GM18858 (cell line): ENCODE results near the gene RBCK1.
A peak's percentile ranks its signal among the peaks of the same experiment; 100 is the strongest.

ENCODE experiments used
- ATAC-seq: cut with Tn5 transposase; IDR thresholded peaks from one replicate; pipeline ENCODE4 v1.9.1; 2021; ENCODE audit not compliant: unreplicated experiment

RBCK1 gene

GRCh38 chr20:416950-417800, 9.1 kb downstream of the RBCK1 start:
- no peak for ATAC-seq

- ATAC-seq: no peak
Observed at GRCh38 chr20:417801-418342, 9.8 kb downstream of the RBCK1 start.

GRCh38 chr20:418858-419365, 10.8 kb downstream of the RBCK1 start:
- no peak for ATAC-seq

- ATAC-seq: no peak
Observed at GRCh38 chr20:419556-420165, 11.6 kb downstream of the RBCK1 start.

DNA sequence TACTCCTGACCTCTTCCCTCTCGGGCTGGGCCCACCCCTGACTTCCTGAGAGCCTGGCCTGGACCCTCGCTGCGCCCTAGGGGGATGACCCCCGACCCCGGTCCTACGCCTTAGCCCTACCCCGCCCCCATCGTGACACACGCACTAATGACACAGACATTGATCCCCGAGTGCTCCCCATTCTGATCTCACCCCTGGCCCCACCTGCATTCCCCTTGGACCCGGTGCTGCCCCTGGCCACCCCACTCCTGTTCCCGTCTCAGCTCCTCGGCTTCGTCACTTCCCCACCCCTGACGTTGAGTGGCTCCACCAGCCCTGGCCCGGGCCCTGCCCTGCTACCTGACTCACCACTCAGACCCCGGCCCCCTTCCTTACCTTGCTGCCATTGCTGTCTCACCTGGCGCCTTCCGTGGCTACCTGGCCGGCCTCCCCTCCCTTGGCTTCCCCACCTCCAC, 12.1 kb downstream of the RBCK1 start:
- no peak for ATAC-seq

DNA sequence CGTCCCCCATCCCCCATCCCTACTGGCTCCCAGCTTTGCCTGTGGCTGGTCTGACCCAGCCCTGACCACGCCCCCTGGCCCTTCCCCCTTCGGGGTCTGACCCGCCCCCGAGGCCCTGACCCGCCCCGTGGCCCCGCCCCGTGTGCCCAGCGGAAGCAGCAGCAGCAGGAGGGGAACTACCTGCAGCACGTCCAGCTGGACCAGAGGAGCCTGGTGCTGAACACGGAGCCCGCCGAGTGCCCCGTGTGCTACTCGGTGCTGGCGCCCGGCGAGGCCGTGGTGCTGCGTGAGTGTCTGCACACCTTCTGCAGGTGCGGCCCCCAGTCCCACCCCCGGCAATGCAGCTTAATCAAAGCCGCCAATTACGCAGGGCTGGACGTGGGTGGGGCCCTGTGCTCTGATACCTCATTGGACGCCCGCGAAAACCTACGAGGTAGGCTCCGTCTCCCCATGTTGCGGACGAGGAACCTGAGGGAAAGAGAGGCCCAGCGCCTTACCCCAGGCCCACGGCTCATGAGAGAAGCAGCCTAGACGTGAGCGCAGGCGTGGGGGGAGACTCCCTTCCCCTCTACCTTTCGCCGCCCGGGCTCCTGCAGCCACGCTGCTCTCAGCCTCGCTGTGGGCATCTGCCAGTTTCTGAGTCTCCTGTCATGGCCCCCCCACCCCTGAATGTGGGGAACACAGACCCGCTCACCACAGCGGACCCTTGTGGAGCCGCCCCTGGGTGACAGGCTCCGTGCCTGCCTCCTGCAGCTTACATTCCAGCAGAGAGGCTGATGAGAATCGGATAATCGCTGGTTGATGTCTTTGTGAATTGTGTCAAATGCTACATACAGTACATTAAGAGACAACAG, 12.8 kb downstream of the RBCK1 start:
- ATAC-seq: no peak

DNA sequence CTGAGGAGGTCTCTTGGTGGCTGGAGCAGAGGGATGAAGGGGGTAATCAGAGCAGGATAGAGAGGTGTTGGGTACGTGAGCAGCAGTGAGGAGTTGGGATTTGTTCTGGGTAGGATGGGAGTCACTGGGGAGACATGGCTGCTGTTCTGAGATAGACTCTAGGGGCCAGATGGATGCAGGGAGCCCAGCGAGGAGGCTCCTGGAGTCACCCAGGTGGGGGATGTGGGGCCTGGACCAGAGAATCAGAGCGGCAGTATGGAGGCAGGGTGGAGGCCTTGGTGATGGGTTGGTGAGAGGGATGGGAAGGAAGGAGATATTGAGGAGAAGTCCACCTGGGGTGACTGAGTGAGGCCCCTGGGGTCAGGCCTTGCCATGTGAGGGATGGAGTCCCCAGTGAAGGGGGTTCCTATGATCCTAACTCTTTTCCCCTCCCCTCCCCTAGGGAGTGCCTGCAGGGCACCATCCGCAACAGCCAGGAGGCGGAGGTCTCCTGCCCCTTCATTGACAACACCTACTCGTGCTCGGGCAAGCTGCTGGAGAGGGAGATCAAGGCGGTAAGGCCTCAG, 13.7 kb downstream of the RBCK1 start:
- no peak for ATAC-seq

- ATAC-seq: no peak
Observed at GRCh38 chr20:426566-426965, 18.5 kb downstream of the RBCK1 start.

DNA sequence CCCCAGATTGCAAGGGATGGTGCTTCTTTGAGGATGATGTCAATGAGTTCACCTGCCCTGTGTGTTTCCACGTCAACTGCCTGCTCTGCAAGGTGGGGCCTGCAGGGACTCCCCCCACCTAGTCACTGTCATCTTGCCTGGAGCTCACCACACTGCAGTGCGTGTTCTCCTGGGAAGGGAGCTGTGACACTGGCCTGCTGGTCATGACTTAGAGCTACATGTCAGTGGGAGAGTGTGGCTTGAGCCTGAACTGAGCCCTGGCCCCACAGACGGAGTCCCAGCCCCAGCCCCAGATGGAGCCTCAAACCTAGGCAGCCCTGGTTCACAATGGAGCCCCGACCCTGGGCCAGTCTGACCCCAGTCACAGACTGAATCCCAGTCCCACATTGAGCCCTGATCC, 19.3 kb downstream of the RBCK1 start:
- no peak for ATAC-seq

DNA sequence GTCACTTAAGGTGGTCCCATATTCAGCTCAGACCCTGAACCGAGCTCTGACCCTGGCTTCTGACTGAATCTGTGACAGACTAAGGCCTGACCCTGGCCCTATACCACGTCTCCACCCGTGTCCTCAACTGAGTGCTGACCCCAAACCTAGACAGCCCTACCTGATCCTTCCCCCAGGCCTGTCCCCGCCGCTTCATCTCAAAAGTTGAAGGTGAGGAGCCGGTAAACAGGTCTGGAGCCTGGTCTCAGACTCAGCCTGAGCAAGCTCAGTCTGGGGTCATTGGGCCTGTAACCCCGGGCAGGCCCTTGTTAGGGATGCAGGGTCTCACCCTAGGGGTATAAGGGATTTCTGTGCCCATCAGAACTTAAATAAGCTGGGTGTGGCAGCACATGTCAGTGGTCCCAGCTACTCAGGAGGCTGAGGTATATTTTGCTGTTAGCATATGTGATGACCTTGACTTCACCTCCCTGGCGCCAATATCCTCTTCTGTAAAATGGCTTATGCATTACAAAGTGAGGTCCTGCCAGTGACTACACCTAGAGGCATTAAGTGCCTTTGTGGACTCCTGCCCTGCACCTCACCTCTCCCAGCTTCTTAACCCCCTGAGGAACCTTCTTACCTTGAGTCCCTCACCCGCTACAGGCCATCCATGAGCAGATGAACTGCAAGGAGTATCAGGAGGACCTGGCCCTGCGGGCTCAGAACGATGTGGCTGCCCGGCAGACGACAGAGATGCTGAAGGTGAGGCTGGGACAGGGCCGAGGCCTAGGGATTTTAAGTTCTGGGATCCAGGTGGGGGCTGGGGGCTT, 20.0 kb downstream of the RBCK1 start:
- no peak for ATAC-seq

DNA sequence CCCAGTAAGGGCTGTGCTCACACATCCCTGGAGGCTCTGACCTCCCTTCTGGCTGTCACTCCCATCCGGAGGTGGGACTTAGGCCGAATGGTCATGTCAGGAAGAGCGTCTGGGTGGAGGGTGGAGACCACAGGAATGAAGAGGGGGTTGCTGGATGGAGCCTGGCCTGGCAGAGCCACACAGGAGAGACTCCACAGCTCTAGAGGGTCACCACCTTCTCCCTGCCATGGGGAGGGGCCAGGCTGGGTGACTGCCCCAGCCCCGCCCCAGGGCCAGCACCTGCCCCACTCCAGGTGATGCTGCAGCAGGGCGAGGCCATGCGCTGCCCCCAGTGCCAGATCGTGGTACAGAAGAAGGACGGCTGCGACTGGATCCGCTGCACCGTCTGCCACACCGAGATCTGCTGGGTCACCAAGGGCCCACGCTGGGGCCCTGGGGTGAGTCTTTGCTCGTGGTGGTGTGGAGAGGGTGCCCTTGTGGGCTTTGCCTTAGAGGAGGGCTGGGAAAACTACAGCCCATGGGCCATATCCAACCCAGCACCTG, 20.6 kb downstream of the RBCK1 start:
- no peak for ATAC-seq

GRCh38 chr20:430091-430999, 22.2 kb downstream of the RBCK1 start:
- no peak for ATAC-seq

DNA sequence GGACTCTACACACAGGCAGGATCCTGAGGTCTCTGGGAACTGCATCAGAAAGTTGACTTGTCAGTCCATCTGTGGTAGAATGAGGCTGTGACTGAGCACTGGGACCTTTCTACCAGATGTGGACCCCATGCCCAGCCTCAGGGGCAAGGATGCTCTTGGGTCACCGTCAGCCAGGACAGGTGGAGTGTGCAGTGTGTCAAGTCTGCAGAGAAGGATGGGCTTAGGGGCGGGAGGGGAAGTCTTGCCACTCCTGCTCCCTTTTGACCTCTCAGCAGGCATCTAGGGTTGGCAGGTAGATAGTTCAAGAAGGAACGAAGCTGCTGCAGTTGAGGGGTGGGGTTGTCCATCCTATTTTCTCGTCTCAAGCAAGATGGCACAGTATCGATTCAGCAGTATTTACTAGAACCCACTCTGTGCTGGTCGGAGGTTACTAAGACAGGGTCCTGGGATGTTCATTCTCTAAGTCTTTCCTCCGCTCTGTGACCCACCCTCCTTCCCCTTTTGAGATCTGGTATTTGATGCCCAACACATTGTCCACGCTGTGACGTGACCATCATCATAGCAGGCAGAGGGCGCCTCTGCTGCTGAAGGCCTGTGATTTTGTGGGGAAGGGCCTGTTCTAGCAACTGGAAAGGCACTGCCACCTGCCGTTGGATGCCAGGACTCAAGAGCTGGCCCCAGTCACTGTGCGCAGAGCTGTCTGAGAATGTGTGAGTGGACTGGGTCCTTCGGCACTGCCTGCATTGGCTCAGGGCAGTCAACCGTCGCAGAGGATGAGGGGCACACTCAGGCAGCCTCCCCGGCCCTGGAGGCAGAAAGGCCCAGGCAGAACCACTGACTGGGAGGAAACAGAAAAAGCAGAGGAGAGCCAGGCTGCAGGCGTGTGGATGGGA, 23.2 kb downstream of the RBCK1 start:
- ATAC-seq: no peak

DNA sequence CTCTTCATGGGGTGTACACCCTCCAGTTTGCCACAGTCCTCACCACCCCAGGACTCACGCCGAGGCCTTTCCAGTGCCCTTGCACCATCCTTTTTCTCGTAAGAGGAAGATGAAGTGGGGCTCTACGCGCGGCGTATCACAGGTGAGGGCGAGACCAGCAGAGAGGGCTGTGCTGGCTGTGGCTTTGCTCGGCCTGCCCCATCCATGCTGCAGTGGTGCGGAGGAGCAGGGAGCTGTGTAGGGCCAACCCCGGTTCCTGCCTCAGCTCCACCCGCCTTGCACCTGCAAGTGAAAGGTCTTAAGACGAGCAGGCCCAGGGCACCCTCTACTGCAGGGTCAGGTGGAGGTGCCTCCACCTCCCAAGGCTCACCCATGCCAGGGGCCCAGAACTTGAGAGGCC, 24.1 kb downstream of the RBCK1 start:
- no peak for ATAC-seq

DNA sequence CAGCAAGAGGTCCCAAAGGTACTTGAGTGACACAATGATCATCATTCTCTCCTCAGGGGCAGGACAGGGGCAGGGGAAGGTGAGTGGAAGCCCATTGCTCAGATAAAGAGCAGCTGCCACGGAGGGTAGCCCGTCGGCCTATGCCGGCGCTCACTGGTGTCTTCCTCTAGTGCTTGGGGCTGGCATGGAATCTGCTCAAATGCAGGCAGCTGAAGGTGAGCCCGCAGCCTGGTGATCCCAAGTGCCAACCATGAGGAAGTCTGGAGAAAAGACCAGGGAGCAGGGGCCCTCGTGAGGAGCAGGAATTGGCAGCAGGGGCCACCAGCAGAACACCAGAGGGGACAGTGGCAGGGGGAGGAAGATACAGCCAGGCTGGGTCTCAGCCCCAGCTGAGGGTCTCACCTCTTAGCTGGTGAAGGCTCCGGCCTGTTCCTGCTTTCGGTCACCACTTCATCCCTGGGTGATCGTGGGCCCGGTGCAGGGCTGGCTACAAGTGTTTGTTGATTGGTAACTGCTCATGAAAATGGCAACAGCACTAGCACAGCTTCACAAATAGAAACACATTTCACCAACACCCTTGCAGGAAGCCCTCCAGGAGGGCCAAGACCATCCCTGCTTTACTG, 24.7 kb downstream of the RBCK1 start:
- ATAC-seq: no peak

DNA sequence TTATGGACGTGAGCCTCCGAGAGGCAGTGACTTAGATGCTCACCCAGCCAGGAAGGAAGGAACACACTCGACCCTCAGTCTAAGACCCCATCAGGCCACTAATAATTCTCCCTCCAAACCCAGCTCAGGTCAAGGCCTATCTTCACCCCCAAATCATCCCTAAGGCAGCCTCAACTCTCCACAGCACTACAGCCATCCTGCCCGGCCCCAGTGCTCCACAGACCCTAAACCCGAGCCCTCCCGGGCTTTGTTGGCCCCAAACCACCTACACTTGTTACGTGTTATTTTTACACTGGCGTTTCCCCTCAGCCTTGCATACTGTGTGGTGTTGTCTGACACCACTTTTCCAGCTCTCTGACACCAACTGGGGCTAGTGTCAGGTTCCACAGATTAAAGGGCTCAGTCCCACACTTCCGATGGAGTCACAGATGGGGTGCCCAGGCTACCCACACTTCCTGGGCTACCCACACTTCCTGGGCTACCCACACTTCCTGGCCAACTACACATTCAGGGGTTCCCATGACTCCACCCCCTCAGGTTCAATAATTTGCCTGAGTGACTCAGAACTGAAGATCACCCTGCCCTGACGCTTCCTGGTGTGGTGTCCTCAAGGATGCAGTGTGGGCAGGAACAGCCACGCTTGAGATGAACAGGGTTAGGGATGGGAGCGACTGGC, 25.3 kb downstream of the RBCK1 start:
- ATAC-seq: peak; percentile 80

DNA sequence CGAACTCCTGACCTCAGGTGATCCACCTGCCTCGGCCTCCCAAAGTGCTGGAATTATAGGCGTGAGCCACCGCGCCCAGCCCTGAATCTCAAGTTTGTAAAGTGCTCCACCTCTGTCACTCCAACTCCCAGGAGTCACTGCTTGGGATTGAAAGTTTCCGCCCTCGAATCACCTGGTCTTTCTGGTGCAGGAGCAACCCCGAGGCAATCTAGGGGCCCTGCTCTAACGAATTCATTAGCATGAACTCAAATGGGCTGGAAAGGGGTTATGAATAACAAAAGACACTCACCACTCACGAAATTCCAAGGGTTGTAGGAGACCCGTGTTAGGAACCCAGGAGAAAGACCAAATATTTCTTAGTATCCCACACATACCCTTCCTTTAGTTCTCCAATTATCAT, 26.1 kb downstream of the RBCK1 start:
- ATAC-seq: no peak
